NT2/D1 (cell line): ENCODE measurements around the gene SLMAP.

Experiments used
- DNase-seq: peaks from one replicate; pipeline ENCODE4 v3.0.0-alpha.2; 2011; ENCODE audit warnings: low read depth, low spot score
- H3K27me3 ChIP-seq: 2 replicates; pipeline ENCODE4 v1.6.0; 2011; ENCODE audit warnings: mild to moderate bottlenecking; ENCODE audit not compliant: insufficient read length, insufficient read depth
- H3K36me3 ChIP-seq: 2 replicates; pipeline ENCODE4 v1.6.1; 2011; ENCODE audit warnings: mild to moderate bottlenecking, low read length, mixed read lengths; ENCODE audit not compliant: insufficient read depth, insufficient read length
- H3K4me1 ChIP-seq: 2 replicates; pipeline ENCODE4 v1.5.1; 2011; ENCODE audit not compliant: insufficient read depth, insufficient read length
- H3K4me3 ChIP-seq: 2 replicates; pipeline ENCODE4 v1.5.1; 2011; ENCODE audit warnings: low read depth; ENCODE audit not compliant: insufficient read length
- H3K9ac ChIP-seq: 2 replicates; pipeline ENCODE4 v1.6.0; 2011; ENCODE audit warnings: low read depth; ENCODE audit not compliant: insufficient read length
- H3K9me3 ChIP-seq: 2 replicates; pipeline ENCODE4 v1.5.1; 2011; ENCODE audit warnings: mild to moderate bottlenecking, low read length; ENCODE audit not compliant: insufficient read depth
- SUZ12 ChIP-seq: IDR thresholded peaks from 2 replicates; pipeline ENCODE4 v1.6.1; 2011; ENCODE audit not compliant: insufficient read length, insufficient read depth; ENCODE audit errors: extremely low read depth
- YY1 ChIP-seq: IDR thresholded peaks from 2 replicates; pipeline ENCODE4 v1.6.1; 2011; ENCODE audit not compliant: insufficient read length, insufficient read depth
- ZNF274 ChIP-seq: IDR thresholded peaks from 2 replicates; pipeline ENCODE4 v1.6.1; 2011; ENCODE audit warnings: mild to moderate bottlenecking, low read depth, low read length

Gene SLMAP

DNA sequence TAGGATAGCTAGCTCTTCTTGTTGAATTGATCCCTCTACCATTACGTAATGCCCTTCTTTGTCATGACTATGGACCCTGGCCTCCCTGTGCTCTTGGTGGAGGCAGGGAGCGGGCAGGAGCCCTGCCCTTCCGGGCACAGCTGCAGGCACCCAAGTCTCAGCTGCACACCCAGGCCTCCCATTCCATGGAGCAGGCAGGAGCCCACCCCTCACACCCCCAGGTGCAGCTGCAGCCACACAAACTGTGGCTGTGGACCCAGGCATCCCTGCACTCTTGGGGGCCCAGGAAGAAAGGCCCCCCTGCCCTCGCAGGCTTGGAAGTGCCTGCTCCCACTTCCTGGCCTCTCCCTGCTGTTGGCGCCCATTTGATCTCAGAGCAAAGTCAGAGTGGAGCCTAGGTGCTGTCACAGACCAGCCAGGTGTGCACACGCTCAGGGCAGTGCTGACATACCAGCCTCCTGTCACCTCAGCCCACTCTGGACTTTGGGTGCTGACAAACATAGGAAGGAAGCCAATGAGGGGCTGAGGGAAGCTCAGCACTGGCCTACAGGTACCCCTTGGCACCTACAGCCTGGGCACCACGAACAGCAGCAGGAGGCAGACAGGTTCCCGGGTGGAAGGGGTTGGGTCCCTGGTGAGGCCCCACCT, 53.0 kb downstream of the SLMAP start:
- H3K4me1 ChIP-seq: peaks cover 5% of the 10 kb centered on the region
- no peaks in the 10 kb centered on the region for H3K27me3 ChIP-seq
- no peak for DNase-seq
- no peak overlapping the region for H3K9ac ChIP-seq
- TF ChIP-seq SUZ12 (no peak), YY1 (no peak), ZNF274 (no peak)
- H3K36me3 ChIP-seq: no peaks in the 10 kb centered on the region
- H3K9me3 ChIP-seq: no peaks in the 10 kb centered on the region
- H3K4me3 ChIP-seq: no peak overlapping the region

DNA sequence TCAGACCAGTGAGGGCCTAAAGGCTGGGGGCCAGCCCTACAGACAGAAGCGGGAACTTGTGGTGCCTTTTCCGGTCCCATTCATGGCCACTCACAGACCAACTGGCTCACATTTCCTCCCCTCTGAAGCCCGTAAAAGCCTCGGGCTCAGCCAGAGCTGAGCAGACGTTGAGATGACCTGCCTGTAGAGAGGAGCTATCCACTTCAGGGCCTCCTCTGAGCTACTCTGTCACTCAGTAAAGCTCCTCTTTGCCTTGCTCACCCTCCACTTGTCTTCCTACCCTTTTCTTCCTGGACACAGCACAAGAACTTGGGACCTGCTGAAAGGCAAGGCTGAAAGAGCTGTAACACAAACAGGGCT, 53.5 kb downstream of the SLMAP start:
- H3K4me3 ChIP-seq: no peak overlapping the region
- H3K9me3 ChIP-seq: no peaks in the 10 kb centered on the region
- no peaks in the 10 kb centered on the region for H3K36me3 ChIP-seq
- H3K9ac ChIP-seq: no peak overlapping the region
- H3K4me1 ChIP-seq: peaks cover 5% of the 10 kb centered on the region
- DNase-seq: no peak
- TF ChIP-seq SUZ12 (no peak), YY1 (no peak), ZNF274 (no peak)
- H3K27me3 ChIP-seq: no peaks in the 10 kb centered on the region

DNA sequence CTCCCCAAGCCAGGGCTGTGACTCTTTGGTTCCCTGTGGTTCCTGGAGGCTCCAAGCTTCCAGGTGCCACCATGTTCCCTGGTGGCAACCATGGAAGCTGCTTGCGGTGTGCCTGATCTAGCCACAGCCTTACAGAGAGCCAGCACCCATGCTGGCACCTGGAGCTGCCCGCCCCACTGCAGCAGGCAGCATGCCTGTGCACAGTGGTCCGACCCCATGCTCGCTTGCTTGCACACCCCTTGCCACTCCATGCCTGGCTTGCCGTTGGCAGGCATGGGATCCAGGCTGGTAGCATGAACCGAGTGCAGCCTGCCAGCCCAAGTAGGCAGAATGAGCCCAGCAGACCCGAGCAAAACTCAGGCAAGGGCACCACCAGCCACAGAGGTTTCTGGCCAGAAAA, 53.9 kb downstream of the SLMAP start:
- no peak for TF ChIP-seq ZNF274

DNA sequence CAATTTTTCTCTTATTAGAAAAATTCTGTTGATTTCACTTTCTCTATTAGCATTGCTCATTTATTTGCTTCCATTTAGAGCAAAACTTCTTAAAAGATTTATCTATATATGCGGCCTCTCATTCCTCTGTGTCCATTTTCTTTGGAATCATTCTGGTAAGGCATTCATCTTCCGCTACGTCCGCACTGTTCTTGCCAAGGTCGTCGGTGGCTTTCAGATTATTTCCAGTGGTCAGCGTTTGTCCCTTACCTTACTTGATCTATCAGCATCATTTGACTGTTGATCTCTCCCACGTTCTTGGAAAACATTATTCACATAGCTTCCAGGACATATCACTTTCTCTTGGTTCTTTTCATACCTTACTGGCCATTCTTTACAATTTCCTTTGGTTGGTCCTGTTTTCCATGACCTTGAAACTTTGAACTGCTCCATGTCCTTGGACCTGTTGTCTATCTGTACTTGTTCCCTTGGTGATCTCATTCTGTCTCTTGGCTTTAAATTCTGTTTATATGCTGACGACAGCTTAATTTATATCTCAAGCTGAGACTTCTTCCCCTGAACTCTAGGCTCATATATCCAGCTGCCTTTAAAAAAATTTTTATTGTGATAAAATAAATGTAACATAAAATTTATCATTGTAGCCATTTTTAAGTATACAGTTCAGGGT, 54.5 kb downstream of the SLMAP start:
- no peaks in the 10 kb centered on the region for H3K9me3 ChIP-seq
- H3K4me3 ChIP-seq: no peak overlapping the region
- no peak for DNase-seq
- H3K9ac ChIP-seq: no peak overlapping the region
- H3K36me3 ChIP-seq: no peaks in the 10 kb centered on the region
- no peaks in the 10 kb centered on the region for H3K27me3 ChIP-seq
- peaks cover 5% of the 10 kb centered on the region for H3K4me1 ChIP-seq
- TF ChIP-seq SUZ12 (no peak), YY1 (no peak), ZNF274 (no peak)

More for the DNA sequence above, 53.9 kb downstream of the SLMAP start:
- no peak overlapping the region for H3K9ac ChIP-seq
- no peaks in the 10 kb centered on the region for H3K36me3 ChIP-seq
- no peaks in the 10 kb centered on the region for H3K27me3 ChIP-seq
- no peak overlapping the region for H3K4me3 ChIP-seq
- H3K9me3 ChIP-seq: no peaks in the 10 kb centered on the region
- no peak for DNase-seq
- peaks cover 5% of the 10 kb centered on the region for H3K4me1 ChIP-seq

DNA sequence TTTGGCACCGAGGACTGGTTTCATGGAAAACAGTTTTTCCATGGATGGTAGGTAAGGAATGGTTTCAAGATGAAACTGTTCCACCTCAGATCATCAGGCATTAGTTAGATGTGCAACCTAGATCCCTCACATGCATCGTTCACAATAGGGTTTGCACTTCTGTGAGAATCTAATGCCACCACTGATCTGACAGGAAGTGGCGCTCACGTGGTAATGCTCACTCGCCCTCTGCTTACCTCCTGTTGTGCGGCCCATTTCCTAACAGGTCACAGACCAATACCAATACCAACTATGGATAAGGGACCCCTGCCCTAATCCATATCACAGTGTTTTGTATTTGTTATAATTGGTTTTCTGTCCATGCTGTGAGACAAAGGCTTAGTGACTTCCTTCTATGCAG, 58.9 kb downstream of the SLMAP start:
- DNase-seq: no peak
- Histone ChIP-seq H3K9me3 (no peaks in the 10 kb centered on the region), H3K27me3 (no peaks in the 10 kb centered on the region), H3K36me3 (no peaks in the 10 kb centered on the region), H3K4me1 (no peaks in the 10 kb centered on the region), H3K9ac (no peak overlapping the region), H3K4me3 (no peak overlapping the region)
- TF ChIP-seq YY1 (no peak), SUZ12 (no peak), ZNF274 (no peak)

DNA sequence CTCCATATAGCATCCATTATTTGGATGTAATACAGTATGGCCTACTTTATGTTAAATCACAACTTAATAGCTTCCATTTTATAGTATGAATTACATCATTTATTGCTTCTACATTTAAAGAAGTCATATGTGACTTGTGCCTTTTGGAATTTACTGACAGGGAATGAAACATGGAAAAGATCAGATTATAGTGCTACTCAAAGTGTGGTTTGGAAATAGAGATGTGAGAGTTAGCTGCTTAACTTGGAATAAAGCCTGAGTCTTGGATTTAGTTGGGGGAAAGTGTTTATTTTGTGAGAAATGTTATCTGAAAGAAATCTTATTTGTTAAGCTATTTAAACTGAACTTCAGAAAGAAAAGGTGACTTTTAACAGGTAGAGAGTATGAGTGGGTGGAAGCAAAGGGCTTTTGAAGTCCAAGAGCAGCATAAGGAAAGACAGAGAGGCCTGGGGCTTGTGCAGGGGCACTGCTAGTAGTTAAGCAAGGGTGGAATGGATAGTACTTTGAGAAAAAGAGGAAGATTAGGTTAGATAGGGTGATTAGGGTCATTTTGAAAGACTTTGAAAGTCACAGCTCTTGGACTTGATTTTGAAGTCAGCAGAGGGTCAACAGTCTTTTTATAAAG, 60.5 kb downstream of the SLMAP start:
- no peaks in the 10 kb centered on the region for H3K4me1 ChIP-seq
- H3K9me3 ChIP-seq: no peaks in the 10 kb centered on the region
- no peak overlapping the region for H3K9ac ChIP-seq
- H3K27me3 ChIP-seq: no peaks in the 10 kb centered on the region
- no peaks in the 10 kb centered on the region for H3K36me3 ChIP-seq
- DNase-seq: no peak
- H3K4me3 ChIP-seq: no peak overlapping the region
- no peak for TF ChIP-seq YY1
- no peak for TF ChIP-seq ZNF274
- TF ChIP-seq SUZ12: no peak

DNA sequence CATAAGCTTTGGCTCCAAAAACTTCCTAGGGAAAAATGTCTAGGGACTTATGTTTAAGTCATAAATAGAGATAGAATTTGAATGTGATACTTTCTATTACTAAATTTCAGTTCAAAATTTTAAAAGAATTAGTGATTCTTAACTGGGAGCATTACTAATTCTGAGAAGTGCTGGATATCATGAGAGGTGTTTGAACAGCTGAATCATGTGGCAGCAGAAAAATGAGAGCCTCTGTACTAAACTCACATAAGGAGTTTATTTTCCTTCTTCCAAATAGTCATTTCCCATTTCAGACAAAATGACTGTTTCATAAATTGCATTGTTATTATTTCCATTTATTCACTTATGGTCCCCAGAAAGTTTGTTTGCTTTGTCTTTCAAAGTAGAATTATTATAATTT, 62.7 kb downstream of the SLMAP start:
- no peak for DNase-seq
- Histone ChIP-seq H3K9me3 (no peaks in the 10 kb centered on the region), H3K27me3 (no peaks in the 10 kb centered on the region), H3K4me1 (no peaks in the 10 kb centered on the region), H3K9ac (no peak overlapping the region), H3K4me3 (no peak overlapping the region), H3K36me3 (peaks cover 5% of the 10 kb centered on the region)
- no peak for TF ChIP-seq YY1
- no peak for TF ChIP-seq ZNF274
- TF ChIP-seq SUZ12: no peak
